Activated T-cell treated with anti-CD3 and anti-CD28 coated beads, Interleukin-2, amount 50 U/mL, for 72 hours (primary cell): Measurements from ENCODE around the gene FEV. TPM values are rescaled to one million over a fixed set of nuclear protein-coding genes. Genes with fewer than 3 reads are reported as not detected.

Experiments used
- ATAC-seq, 2 donors: fragments of 150-1000 bp; cut with Tn5 transposase; replicated peaks in 1 of 2; 2 replicates each; pipeline ENCODE4 v1.10.0; 2021; ENCODE audit warnings: moderate library complexity in 2 of 2, mild to moderate bottlenecking in 1 of 2
- DNase-seq, 2 donors: peaks; one replicate each; pipeline ENCODE4 v3.0.0; 2021 to 2022; ENCODE audit warnings: mixed read lengths in 1 of 2
- H3K27ac Mint-ChIP-seq: one replicate; pipeline ENCODE4 v1.8.0; 2022; ENCODE audit warnings: mild to moderate bottlenecking, moderate library complexity, mixed read lengths
- H3K27me3 Mint-ChIP-seq: one replicate; pipeline ENCODE4 v1.8.0; 2022; ENCODE audit warnings: low read depth, mixed read lengths
- H3K36me3 Mint-ChIP-seq, 2 donors: one replicate each; pipeline ENCODE4 v1.8.0; 2022; ENCODE audit warnings: mixed read lengths in 2 of 2, mild to moderate bottlenecking in 1 of 2; ENCODE audit not compliant: insufficient read depth in 2 of 2
- H3K4me1 Mint-ChIP-seq: one replicate; pipeline ENCODE4 v1.8.0; 2022; ENCODE audit warnings: low read depth, mixed read lengths
- H3K4me3 Mint-ChIP-seq, 2 donors: one replicate each; pipeline ENCODE4 v1.8.0; 2022; ENCODE audit warnings: mild to moderate bottlenecking in 2 of 2, mixed read lengths in 2 of 2, moderate library complexity in 2 of 2
- H3K9me3 Mint-ChIP-seq, 2 donors: one replicate each; pipeline ENCODE4 v1.8.0; 2022; ENCODE audit warnings: mixed read lengths in 2 of 2
- total RNA-seq, 2 donors: library from RNA; stranded (reverse); gene quantifications; one replicate each; pipeline ENCODE4 v1.2.3, GENCODE V29; 2022

Gene FEV
- total RNA-seq, 2 donors from 2014 or later: not detected

GRCh38 chr2:219003267-219003634 lies 18.3 kb upstream of the FEV start:
- Mint-ChIP-seq H3K4me3 (peak overlapping the region; percentile 17 to 37), H3K9me3 (no peaks in the 10 kb centered on the region), H3K27ac (no peak overlapping the region), H3K27me3 (peaks cover 72% of the 10 kb centered on the region), H3K4me1 (peaks cover 22% of the 10 kb centered on the region), H3K36me3 (no peaks in the 10 kb centered on the region)
- no peak for ATAC-seq
- DNase-seq: no peak

- H3K36me3 Mint-ChIP-seq: no peaks in the 10 kb centered on the region
- peaks cover 26% of the 10 kb centered on the region for H3K4me1 Mint-ChIP-seq
- H3K27me3 Mint-ChIP-seq: peaks cover 72% of the 10 kb centered on the region
- no peaks in the 10 kb centered on the region for H3K9me3 Mint-ChIP-seq
- DNase-seq: peak; percentile 68
- peak overlapping the region; percentile 65 to 83 for H3K4me3 Mint-ChIP-seq
- no peak overlapping the region for H3K27ac Mint-ChIP-seq
- peak; percentile 63 to 64 for ATAC-seq
Observed at GRCh38 chr2:219002395-219003266, 17.6 kb upstream of the FEV start.

- Mint-ChIP-seq H3K27me3 (peaks cover 72% of the 10 kb centered on the region), H3K4me1 (peaks cover 26% of the 10 kb centered on the region), H3K4me3 (peak overlapping the region; percentile 65 to 83), H3K27ac (no peak overlapping the region), H3K36me3 (no peaks in the 10 kb centered on the region), H3K9me3 (no peaks in the 10 kb centered on the region)
- ATAC-seq (peak; percentile 46 to 52), DNase-seq (peak; percentile 37 to 42)
Observed at GRCh38 chr2:219001577-219002394, 16.8 kb upstream of the FEV start.

GRCh38 chr2:219001100-219001576 lies 16.2 kb upstream of the FEV start:
- H3K36me3 Mint-ChIP-seq: no peaks in the 10 kb centered on the region
- H3K9me3 Mint-ChIP-seq: no peaks in the 10 kb centered on the region
- H3K4me1 Mint-ChIP-seq: peaks cover 29% of the 10 kb centered on the region
- no peak for ATAC-seq
- H3K4me3 Mint-ChIP-seq: no peak overlapping the region
- H3K27ac Mint-ChIP-seq: no peak overlapping the region
- H3K27me3 Mint-ChIP-seq: peaks cover 74% of the 10 kb centered on the region
- DNase-seq: no peak

- Mint-ChIP-seq H3K27me3 (peaks cover 77% of the 10 kb centered on the region), H3K4me3 (no peak overlapping the region), H3K4me1 (peaks cover 35% of the 10 kb centered on the region), H3K36me3 (no peaks in the 10 kb centered on the region), H3K9me3 (no peaks in the 10 kb centered on the region), H3K27ac (no peak overlapping the region)
- no peak for ATAC-seq
- no peak for DNase-seq
Observed at GRCh38 chr2:219000569-219000960, 15.6 kb upstream of the FEV start.

DNA sequence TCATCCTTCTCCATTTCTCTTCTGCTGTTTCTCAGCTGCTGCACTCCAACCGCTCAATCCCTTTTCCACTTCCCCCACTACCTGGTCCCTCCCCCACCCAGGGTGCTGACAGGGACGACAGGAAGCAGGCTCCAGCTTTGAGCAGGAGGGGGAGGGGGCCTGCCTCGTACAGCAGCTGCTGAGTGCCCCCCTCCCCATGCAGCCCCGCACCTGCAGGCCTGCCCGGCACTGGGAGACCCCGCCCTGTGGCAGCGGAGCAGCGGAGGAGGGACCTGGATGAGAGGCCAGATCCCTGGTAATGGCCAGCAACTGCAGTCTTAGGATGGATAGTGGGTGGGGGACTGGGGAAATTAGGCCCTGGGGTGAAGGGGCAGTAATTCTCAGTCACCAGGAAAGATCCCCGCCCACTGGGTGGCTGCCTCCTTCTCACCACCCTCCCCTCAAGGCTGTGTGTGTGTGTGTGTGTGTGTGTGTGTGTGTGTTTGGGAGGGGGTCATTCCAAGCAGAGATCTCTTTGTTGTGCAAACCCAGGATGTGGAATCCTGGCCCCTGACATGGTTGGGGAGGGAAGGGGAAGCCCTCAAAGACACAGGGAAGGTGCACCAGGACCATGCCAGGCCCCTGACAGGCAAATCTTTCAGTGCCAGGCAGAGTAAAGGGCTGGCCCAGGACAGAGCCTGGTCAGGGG lies 15.0 kb upstream of the FEV start:
- H3K9me3 Mint-ChIP-seq: no peaks in the 10 kb centered on the region
- H3K4me1 Mint-ChIP-seq: peaks cover 37% of the 10 kb centered on the region
- peaks cover 77% of the 10 kb centered on the region for H3K27me3 Mint-ChIP-seq
- H3K4me3 Mint-ChIP-seq: no peak overlapping the region
- no peak for ATAC-seq
- DNase-seq: no peak
- no peak overlapping the region for H3K27ac Mint-ChIP-seq
- no peaks in the 10 kb centered on the region for H3K36me3 Mint-ChIP-seq

GRCh38 chr2:218999021-218999880 lies 14.3 kb upstream of the FEV start:
- Mint-ChIP-seq H3K36me3 (no peaks in the 10 kb centered on the region), H3K27ac (no peak overlapping the region), H3K4me3 (no peak overlapping the region), H3K27me3 (peaks cover 77% of the 10 kb centered on the region), H3K4me1 (peaks cover 37% of the 10 kb centered on the region), H3K9me3 (no peaks in the 10 kb centered on the region)
- no peak for DNase-seq
- ATAC-seq: no peak

DNA sequence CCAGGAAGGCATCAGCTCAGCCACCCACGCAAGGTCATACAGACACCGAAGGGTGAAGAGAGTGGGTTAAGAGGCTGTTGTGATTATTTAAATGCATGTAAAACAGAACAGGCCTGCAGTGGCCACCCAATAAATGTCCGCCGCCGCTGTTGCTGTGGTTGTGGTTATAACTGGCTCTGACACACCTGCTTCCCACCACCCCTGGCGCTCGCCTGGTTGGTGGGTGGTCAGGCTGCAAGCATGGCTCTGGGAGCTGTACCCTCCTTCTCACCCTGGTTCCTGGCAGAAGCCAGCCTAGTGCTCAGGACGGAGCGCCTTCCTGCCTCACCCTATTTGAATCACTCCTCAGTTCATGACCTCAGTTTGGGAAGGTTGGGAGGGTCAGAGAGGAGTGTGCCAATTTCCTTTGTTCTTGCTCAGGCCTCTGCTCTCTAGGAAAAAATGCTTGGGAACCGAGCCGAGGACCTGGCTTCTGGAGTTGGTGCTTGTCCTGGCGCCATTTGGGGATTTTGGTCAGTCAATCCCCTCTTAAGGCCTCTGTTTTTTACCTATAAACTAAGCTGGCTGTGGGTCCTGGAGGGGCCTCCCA lies 13.5 kb upstream of the FEV start:
- H3K27me3 Mint-ChIP-seq: peaks cover 76% of the 10 kb centered on the region
- peaks cover 29% of the 10 kb centered on the region for H3K4me1 Mint-ChIP-seq
- ATAC-seq (no peak), DNase-seq (no peak)
- H3K4me3 Mint-ChIP-seq: no peak overlapping the region
- no peaks in the 10 kb centered on the region for H3K9me3 Mint-ChIP-seq
- H3K36me3 Mint-ChIP-seq: no peaks in the 10 kb centered on the region
- H3K27ac Mint-ChIP-seq: no peak overlapping the region

GRCh38 chr2:218997731-218998130 lies 12.7 kb upstream of the FEV start:
- H3K4me3 Mint-ChIP-seq: no peak overlapping the region
- H3K9me3 Mint-ChIP-seq: no peaks in the 10 kb centered on the region
- no peaks in the 10 kb centered on the region for H3K36me3 Mint-ChIP-seq
- DNase-seq (no peak), ATAC-seq (no peak)
- H3K27me3 Mint-ChIP-seq: peaks cover 68% of the 10 kb centered on the region
- H3K4me1 Mint-ChIP-seq: peaks cover 23% of the 10 kb centered on the region
- H3K27ac Mint-ChIP-seq: no peak overlapping the region

GRCh38 chr2:218996937-218997336 lies 12.0 kb upstream of the FEV start:
- DNase-seq (no peak), ATAC-seq (no peak)
- Mint-ChIP-seq H3K27ac (no peak overlapping the region), H3K36me3 (no peaks in the 10 kb centered on the region), H3K4me1 (peaks cover 18% of the 10 kb centered on the region), H3K4me3 (no peak overlapping the region), H3K27me3 (peaks cover 67% of the 10 kb centered on the region), H3K9me3 (no peaks in the 10 kb centered on the region)

DNA sequence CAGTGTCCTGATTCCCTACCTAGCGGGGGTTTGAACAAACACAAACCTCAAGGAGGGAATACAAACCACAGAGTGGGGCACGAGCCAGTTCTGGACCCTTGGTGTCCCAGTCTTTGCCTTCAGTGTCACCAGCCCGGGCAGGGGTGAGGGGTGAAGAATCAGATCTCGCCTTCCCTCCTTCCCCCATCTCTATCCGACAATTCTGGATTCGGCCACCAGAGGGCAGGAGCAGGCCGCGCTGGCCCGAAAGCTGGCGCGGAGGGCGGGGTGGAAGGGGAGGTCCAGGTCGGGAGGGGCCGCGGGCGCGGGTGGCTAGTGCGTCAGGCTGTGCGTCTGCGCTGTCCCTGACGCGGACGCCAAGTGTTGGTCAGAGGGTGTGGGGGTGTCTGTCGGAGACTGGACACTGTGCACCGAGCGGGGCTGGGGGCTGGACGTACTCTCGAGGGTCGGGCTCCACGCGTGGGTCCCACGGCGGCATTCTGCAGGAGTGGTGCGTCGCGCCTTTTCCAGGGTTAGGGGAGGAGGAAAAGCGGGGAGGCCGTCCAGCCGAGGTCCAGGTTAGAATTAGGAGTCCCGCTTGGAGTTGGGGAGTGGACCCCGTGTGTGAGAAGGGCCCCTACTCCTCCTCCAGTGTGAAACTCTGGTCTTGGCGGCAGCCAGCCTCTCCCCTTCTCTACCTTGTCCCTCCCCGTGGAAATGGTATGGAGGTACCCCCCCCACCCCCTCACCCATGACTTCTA lies 11.2 kb upstream of the FEV start:
- peak; percentile 88 to 89 for DNase-seq
- Mint-ChIP-seq H3K27me3 (peaks cover 74% of the 10 kb centered on the region), H3K36me3 (no peaks in the 10 kb centered on the region), H3K4me3 (peak overlapping the region; percentile 40 to 45), H3K9me3 (no peaks in the 10 kb centered on the region), H3K27ac (no peak overlapping the region), H3K4me1 (peaks cover 18% of the 10 kb centered on the region)
- peak; percentile 78 to 79 for ATAC-seq
